Measurements from ENCODE around the gene PLA2G2F.

The PLA2G2F gene

GRCh38 chr1:20167126-20167525, 28.0 kb downstream of the PLA2G2F start:
- H3K9me3 Mint-ChIP-seq, result peaks cover 19% of the 10 kb centered on the region
- peaks cover 9% of the 10 kb centered on the region for H3K27me3 Mint-ChIP-seq
- H3K27ac Mint-ChIP-seq, result no peak overlapping the region
- peaks cover 7% of the 10 kb centered on the region for H3K36me3 Mint-ChIP-seq (ENCODE audit: low read depth)
- H3K4me1 Mint-ChIP-seq (ENCODE audit: low read depth), result peaks cover 12% of the 10 kb centered on the region
- no peak overlapping the region for H3K4me3 Mint-ChIP-seq

- Mint-ChIP-seq H3K9me3 (peaks cover 9% of the 10 kb centered on the region), H3K27me3 (peaks cover 9% of the 10 kb centered on the region), H3K4me1 (ENCODE audit: low read depth) (peaks cover 17% of the 10 kb centered on the region), H3K36me3 (ENCODE audit: low read depth) (no peaks in the 10 kb centered on the region), H3K4me3 (no peak overlapping the region), H3K27ac (no peak overlapping the region)
Observed at GRCh38 chr1:20168564-20169491, 29.7 kb downstream of the PLA2G2F start.

- no peaks in the 10 kb centered on the region for H3K36me3 Mint-ChIP-seq (ENCODE audit: low read depth)
- no peak overlapping the region for H3K27ac Mint-ChIP-seq
- peaks cover 5% of the 10 kb centered on the region for H3K9me3 Mint-ChIP-seq
- H3K4me3 Mint-ChIP-seq, result no peak overlapping the region
- peaks cover 27% of the 10 kb centered on the region for H3K4me1 Mint-ChIP-seq (ENCODE audit: low read depth)
- peaks cover 9% of the 10 kb centered on the region for H3K27me3 Mint-ChIP-seq
Observed at GRCh38 chr1:20169932-20170331, 30.8 kb downstream of the PLA2G2F start.

- no peak overlapping the region for H3K4me3 Mint-ChIP-seq
- no peaks in the 10 kb centered on the region for H3K9me3 Mint-ChIP-seq
- no peak overlapping the region for H3K27ac Mint-ChIP-seq
- no peaks in the 10 kb centered on the region for H3K36me3 Mint-ChIP-seq (ENCODE audit: low read depth)
- H3K4me1 Mint-ChIP-seq (ENCODE audit: low read depth), result peaks cover 40% of the 10 kb centered on the region
- no peaks in the 10 kb centered on the region for H3K27me3 Mint-ChIP-seq
Observed at GRCh38 chr1:20172033-20172590, 33.0 kb downstream of the PLA2G2F start.

GRCh38 chr1:20174937-20175666, 36.0 kb downstream of the PLA2G2F start:
- peaks cover 38% of the 10 kb centered on the region for H3K4me1 Mint-ChIP-seq (ENCODE audit: low read depth)
- no peaks in the 10 kb centered on the region for H3K27me3 Mint-ChIP-seq
- no peaks in the 10 kb centered on the region for H3K36me3 Mint-ChIP-seq (ENCODE audit: low read depth)
- H3K9me3 Mint-ChIP-seq, result peaks cover 6% of the 10 kb centered on the region
- peak overlapping the region; percentile 69 for H3K4me3 Mint-ChIP-seq
- H3K27ac Mint-ChIP-seq, result peak overlapping the region; percentile 83

GRCh38 chr1:20178634-20179370, 39.7 kb downstream of the PLA2G2F start:
- Mint-ChIP-seq H3K4me1 (ENCODE audit: low read depth) (peaks cover 28% of the 10 kb centered on the region), H3K36me3 (ENCODE audit: low read depth) (peaks cover 3% of the 10 kb centered on the region), H3K27ac (no peak overlapping the region), H3K4me3 (no peak overlapping the region), H3K27me3 (peaks cover 7% of the 10 kb centered on the region), H3K9me3 (peaks cover 8% of the 10 kb centered on the region)

GRCh38 chr1:20179371-20180128, 40.4 kb downstream of the PLA2G2F start:
- Mint-ChIP-seq H3K9me3 (peaks cover 8% of the 10 kb centered on the region), H3K27me3 (peaks cover 7% of the 10 kb centered on the region), H3K4me1 (ENCODE audit: low read depth) (peaks cover 29% of the 10 kb centered on the region), H3K4me3 (no peak overlapping the region), H3K36me3 (ENCODE audit: low read depth) (peaks cover 3% of the 10 kb centered on the region), H3K27ac (no peak overlapping the region)

GRCh38 chr1:20180129-20180843, 41.2 kb downstream of the PLA2G2F start:
- H3K9me3 Mint-ChIP-seq, result peaks cover 8% of the 10 kb centered on the region
- no peak overlapping the region for H3K4me3 Mint-ChIP-seq
- H3K27me3 Mint-ChIP-seq, result peaks cover 8% of the 10 kb centered on the region
- peaks cover 29% of the 10 kb centered on the region for H3K4me1 Mint-ChIP-seq (ENCODE audit: low read depth)
- peaks cover 3% of the 10 kb centered on the region for H3K36me3 Mint-ChIP-seq (ENCODE audit: low read depth)
- no peak overlapping the region for H3K27ac Mint-ChIP-seq

- Mint-ChIP-seq H3K9me3 (peaks cover 8% of the 10 kb centered on the region), H3K4me3 (no peak overlapping the region)
Observed at GRCh38 chr1:20180844-20181207, 41.7 kb downstream of the PLA2G2F start.

GRCh38 chr1:20182415-20182814, 43.3 kb downstream of the PLA2G2F start:
- H3K36me3 Mint-ChIP-seq (ENCODE audit: low read depth), result peaks cover 3% of the 10 kb centered on the region
- H3K4me3 Mint-ChIP-seq, result no peak overlapping the region
- H3K27me3 Mint-ChIP-seq, result peaks cover 10% of the 10 kb centered on the region
- H3K9me3 Mint-ChIP-seq, result peaks cover 8% of the 10 kb centered on the region
- H3K27ac Mint-ChIP-seq, result no peak overlapping the region
- peaks cover 36% of the 10 kb centered on the region for H3K4me1 Mint-ChIP-seq (ENCODE audit: low read depth)

More at GRCh38 chr1:20180844-20181207, 41.7 kb downstream of the PLA2G2F start:
- Mint-ChIP-seq H3K4me1 (ENCODE audit: low read depth) (peaks cover 26% of the 10 kb centered on the region), H3K27me3 (peaks cover 10% of the 10 kb centered on the region), H3K27ac (no peak overlapping the region), H3K36me3 (ENCODE audit: low read depth) (peaks cover 3% of the 10 kb centered on the region)

GRCh38 chr1:20183035-20183434, 43.9 kb downstream of the PLA2G2F start:
- Mint-ChIP-seq H3K27ac (no peak overlapping the region), H3K27me3 (peaks cover 11% of the 10 kb centered on the region), H3K36me3 (ENCODE audit: low read depth) (peaks cover 3% of the 10 kb centered on the region), H3K9me3 (peaks cover 8% of the 10 kb centered on the region), H3K4me1 (ENCODE audit: low read depth) (peaks cover 42% of the 10 kb centered on the region), H3K4me3 (no peak overlapping the region)

GRCh38 chr1:20183616-20184271, 44.6 kb downstream of the PLA2G2F start:
- H3K9me3 Mint-ChIP-seq, result peaks cover 8% of the 10 kb centered on the region
- peaks cover 3% of the 10 kb centered on the region for H3K36me3 Mint-ChIP-seq (ENCODE audit: low read depth)
- peak overlapping the region; percentile 42 for H3K27ac Mint-ChIP-seq
- H3K4me3 Mint-ChIP-seq, result no peak overlapping the region
- H3K27me3 Mint-ChIP-seq, result peaks cover 18% of the 10 kb centered on the region
- peaks cover 49% of the 10 kb centered on the region for H3K4me1 Mint-ChIP-seq (ENCODE audit: low read depth)

GRCh38 chr1:20184481-20184900, 45.4 kb downstream of the PLA2G2F start:
- H3K27ac Mint-ChIP-seq, result peak overlapping the region; percentile 91

More at GRCh38 chr1:20184481-20184900, 45.4 kb downstream of the PLA2G2F start:
- H3K36me3 Mint-ChIP-seq (ENCODE audit: low read depth), result peaks cover 3% of the 10 kb centered on the region
- peaks cover 52% of the 10 kb centered on the region for H3K4me1 Mint-ChIP-seq (ENCODE audit: low read depth)
- peaks cover 8% of the 10 kb centered on the region for H3K9me3 Mint-ChIP-seq
- H3K4me3 Mint-ChIP-seq, result peak overlapping the region; percentile 75
- peaks cover 26% of the 10 kb centered on the region for H3K27me3 Mint-ChIP-seq
